ENCODE measurements around the gene SMPD1.

DNA sequence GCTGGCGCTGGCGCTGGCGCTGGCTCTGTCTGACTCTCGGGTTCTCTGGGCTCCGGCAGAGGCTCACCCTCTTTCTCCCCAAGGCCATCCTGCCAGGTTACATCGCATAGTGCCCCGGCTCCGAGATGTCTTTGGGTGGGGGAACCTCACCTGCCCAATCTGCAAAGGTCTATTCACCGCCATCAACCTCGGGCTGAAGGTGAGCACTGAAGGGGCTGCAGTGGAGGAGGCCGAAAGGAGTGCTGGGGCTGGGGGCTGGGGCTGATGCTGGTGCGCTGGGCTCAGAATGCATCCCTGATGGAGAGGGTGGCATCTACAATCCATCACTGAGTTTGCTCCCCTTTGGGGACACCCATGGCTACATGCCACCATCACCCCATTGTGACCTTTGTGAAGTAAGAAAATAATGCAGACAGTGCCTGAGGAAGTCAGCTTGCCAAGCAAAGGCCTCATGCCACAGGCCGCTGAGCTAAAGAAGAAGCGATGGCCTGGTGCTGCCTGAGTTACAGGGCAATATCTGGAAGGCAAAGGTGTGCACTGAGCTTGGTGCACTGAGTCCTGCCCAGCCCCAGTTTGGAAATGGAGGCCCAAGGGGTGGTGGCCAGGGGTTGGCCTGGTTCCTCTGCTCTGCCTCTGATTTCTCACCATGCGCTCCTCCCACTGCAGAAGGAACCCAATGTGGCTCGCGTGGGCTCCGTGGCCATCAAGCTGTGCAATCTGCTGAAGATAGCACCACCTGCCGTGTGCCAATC, 620 bp downstream of the SMPD1 start:
- TF ChIP-seq ZNF274 (IDR thresholded peaks at IDR 0.05; ENCODE audit: low read depth, low read length) (no peak), SUZ12 (IDR thresholded peaks at IDR 0.05; ENCODE audit: extremely low read depth, insufficient read depth, insufficient read length) (no peak)
